Neural progenitor cell (in vitro differentiated cells): ENCODE measurements around the gene C11orf52.

Experiments
- CTCF ChIP-seq: fragments of 200-600 bp; sonication (generic); IDR thresholded peaks from 2 replicates; pipeline ENCODE4 v1.5.1; 2017; ENCODE audit warnings: antibody characterized with exemption, mild to moderate bottlenecking
- EZH2phosphoT487 ChIP-seq: fragments of 200-600 bp; sonication (generic); IDR thresholded peaks from 2 replicates; pipeline ENCODE4 v1.6.1; 2017; ENCODE audit warnings: antibody characterized with exemption

GRCh38 chr11:111923351-111923788, 4.7 kb downstream of the C11orf52 start:
- no peak for TF ChIP-seq CTCF
- TF ChIP-seq EZH2phosphoT487: no peak
